GM12801 (cell line): Measurements from ENCODE around the gene RGL2.

Experiments
- TF ChIP-seq, protein P1 (sequence below): IDR thresholded peaks from one replicate; pipeline ENCODE4 v1.5.1; 2011; ENCODE audit warnings: control low read depth; ENCODE audit not compliant: insufficient read length; ENCODE audit errors: extremely low read depth

Gene RGL2

DNA sequence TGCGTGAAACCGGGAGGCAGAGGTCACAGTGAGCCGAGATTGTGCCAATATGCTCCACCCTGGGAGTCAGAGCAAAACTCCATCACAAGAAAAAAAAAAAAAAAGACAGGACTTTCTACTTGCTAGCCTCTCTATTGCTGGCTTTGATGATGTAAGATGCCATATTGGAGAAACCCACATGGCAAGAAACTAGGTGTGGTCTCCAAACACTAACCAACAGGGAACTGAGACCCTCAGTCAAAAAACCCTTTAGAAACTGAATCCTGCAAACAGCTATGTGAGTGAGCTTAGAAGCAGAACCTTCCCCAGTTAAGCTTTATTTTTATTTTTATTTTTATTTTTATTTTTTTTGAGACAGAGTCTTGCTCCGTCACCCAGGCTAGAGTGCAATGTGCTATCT lies 37.2 kb upstream of the RGL2 start:
- TF ChIP-seq, protein P1, sequence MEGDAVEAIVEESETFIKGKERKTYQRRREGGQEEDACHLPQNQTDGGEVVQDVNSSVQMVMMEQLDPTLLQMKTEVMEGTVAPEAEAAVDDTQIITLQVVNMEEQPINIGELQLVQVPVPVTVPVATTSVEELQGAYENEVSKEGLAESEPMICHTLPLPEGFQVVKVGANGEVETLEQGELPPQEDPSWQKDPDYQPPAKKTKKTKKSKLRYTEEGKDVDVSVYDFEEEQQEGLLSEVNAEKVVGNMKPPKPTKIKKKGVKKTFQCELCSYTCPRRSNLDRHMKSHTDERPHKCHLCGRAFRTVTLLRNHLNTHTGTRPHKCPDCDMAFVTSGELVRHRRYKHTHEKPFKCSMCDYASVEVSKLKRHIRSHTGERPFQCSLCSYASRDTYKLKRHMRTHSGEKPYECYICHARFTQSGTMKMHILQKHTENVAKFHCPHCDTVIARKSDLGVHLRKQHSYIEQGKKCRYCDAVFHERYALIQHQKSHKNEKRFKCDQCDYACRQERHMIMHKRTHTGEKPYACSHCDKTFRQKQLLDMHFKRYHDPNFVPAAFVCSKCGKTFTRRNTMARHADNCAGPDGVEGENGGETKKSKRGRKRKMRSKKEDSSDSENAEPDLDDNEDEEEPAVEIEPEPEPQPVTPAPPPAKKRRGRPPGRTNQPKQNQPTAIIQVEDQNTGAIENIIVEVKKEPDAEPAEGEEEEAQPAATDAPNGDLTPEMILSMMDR: no peak

DNA sequence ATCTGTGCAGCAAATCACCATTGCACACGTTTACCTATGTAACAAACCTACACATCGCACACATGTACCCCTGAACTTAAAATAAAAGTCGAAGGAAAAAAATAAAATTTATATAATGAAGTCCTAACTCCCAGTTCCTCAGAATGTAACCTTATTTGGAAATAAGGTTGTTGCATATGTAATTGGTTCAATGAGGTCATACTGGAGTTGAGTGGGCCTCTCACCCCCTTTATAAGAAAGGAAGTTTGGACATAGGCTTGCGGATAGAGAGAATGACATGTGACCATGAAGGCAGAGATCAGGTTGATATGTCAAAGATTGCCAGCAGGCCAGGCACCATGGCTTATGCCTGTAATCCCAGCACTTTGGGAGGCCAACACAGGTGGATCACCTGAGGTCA lies 34.9 kb upstream of the RGL2 start:
- TF ChIP-seq, protein P1: no peak

DNA sequence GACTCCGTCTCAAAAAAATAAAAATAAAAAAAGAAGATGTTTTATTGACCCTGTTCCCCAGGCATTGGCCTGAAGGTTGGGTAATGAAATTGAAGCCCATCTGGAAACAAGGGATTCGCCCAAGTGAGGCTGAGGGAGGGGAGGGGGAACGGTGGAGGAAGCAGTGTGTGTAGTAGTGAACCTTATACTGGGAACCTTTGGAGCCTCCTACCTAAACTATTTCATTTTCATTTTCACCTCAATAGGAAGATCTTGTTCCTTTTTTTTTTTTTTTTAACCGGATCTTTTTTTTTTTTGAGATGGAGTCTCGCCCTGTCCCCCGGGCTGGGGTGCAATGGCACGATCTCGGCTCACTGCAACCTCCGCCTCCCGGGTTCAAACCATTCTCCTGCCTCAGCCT lies 32.0 kb upstream of the RGL2 start:
- TF ChIP-seq, protein P1: no peak

DNA sequence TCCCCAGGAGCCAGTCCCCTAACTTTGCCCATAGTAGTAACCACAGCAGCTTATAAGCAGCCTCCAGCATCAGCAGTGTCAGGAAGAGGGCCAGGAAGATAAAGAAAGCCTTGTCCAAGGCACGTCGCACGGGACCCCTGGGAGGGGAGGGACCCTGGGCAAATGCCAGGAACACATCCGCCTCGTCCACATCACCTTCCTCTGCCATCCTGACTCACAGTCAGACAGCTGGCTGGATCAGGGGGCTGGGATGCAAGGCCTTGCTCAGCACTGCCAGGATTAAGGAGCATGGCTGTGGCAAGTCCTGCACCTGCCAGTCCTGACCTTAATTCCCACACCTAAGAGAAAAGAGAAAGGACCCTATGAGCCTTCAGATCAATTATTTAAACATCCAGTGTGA lies 30.3 kb upstream of the RGL2 start:
- TF ChIP-seq, protein P1: no peak

DNA sequence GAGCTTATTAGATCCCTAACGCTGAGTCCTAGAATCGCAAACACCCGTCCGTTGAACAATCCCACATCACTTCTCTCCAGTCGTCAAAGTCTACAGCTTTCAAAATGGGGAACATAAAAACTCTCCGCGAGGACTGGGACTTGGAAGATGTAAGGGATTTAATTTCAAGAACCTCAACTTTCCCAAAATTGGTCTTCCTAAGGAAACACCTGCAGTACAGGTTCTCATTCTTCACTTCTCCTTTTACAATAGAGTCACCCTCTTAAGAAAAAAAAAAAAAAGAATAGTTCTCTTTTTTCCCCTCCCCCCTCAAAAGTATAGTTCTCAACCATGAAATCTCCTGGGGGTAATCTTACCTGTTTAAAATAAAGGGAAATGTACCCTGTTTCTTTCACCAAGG lies 25.4 kb upstream of the RGL2 start:
- TF ChIP-seq, protein P1: no peak

DNA sequence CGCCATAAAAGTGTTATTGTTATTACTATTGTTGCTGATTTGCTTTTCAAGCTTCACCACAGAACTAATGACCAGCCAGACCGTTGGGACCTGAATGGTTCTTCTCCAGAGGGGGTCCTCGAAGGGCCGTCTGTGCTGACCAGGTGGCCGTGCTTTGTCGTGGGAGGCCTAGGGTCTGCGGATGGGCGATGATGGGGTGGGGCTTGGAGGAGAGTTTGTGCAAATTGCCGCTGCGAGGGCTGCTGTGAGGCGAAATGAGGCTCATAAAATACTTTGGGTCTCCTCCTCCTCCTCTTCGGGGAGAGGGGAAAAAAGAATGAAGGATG lies 24.8 kb upstream of the RGL2 start:
- TF ChIP-seq, protein P1: no peak

DNA sequence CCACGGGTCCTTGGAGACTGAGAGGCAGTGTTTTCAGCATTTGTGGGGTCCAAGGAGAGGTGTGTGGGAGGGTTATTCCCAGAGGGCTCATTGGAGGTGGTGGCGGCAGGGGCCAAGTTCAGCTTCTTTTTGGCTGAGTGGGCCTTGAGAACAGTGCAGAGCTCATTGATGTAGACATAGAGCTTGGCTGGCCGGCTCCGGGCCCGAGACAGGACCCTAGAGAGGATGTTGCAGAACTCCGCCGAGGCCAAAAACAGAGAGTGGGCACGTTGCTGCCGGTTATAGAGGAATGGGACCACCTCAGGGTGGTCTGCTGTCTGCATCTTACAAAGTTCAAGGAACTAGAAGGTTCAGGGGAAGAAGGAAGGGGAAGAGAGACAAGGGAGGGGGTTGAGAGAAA lies 22.5 kb upstream of the RGL2 start:
- TF ChIP-seq, protein P1: no peak
